SIG-M5 (cell line): ENCODE measurements around the gene RIPOR2.
"Not testable (repeated sequence)": the region's sequence is repeated elsewhere in the genome, so short reads cannot be mapped to it uniquely, and the experiment has no call there.

Experiments
- DNase-seq: peaks from one replicate; lab custom pipeline; 2025; lab: John Stamatoyannopoulos, UW

Gene RIPOR2

DNA sequence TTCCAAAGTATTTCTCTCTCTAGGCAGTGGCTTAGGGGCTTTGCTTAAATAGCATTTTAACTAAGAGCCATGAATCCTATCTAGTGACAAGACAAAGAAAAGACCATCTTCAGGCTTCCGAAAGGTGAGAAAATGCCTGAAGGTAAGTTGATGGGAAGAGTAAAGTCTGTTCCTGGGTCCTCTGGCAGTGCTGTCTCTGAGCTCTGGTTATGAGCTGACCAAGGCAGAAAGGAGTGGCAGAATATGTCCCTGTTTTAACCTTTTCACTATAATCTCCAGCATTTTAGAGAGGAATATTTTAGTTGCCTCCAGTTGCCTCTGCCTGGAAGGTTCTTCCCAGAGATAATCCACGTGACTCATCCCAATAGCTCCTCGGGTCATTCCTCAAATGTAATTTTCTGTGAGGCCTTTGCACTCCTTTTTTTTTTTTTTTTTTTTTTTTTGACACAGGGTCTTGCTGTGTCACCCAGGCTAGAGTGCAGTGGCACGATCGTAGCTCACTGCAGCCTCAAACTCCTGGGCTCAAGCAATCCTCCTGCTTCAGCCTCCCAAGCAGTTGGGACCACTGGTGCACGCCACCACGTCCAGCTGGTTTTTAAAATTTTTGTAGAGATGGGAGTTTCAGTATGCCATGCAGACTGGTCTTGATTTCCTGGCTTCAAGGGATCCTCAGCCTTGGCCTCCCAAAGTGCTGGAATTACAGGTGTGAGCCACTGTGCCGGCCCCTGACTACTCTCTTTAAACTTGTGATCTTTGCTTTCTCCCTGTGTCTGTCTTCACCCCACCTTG is 133.3 kb downstream of the RIPOR2 start:
- no peak for DNase-seq

DNA sequence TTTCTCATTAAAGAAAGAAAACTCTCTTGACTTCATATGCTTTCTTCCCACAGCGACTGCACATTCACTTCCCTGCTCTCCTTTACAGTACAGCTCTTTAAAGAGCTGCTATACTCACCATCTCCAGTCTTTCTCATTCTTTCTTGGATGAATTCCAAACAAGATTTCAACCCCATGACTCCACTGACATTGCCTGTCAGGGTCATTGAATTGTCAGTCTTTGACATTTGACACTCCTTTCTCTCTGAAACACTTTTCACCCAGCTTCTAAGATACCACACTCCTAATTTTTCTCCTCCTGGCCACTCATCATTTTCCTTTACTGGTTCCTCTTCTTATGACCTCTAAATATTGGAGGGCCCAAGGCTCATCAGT is 136.2 kb downstream of the RIPOR2 start:
- DNase-seq, result no peak

DNA sequence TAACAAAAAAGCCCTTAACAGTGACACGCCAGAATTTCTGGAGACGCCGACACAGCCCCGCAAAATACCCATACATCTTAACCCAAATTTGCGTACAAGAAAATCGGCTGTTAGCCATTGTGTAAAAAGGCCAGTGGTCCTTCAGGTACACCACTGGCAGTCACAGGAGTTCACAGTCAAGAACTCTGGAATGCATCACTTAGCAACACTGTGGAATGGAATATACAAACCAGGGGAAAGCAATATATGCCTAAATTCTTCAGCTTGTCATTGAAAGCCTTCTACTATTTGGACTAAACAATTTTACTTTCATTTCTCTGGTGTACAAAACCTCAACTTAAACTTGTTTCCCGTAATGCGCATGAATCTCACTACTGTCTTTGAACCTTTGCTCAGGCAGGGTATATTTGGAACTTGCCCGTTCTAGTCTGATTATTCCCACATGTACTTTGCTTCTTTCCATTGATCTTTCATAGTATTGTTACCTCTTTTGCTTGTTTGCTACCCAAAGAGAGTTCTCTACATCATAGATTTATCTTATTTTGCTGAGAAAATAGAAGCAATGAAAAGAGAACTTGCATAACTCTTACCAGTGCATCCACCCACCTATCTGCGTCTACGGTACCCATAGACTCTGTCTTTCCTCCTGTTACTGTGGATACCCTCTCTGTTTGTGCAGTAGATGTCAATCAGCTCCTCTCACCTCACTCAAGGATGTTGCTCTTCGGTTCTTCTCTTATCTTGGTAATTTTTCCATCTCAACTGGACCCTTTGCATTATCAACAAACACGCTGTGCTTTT is 136.8 kb downstream of the RIPOR2 start, which contains the start of gene ARMH2:
TSS of gene ARMH2 (minus strand) at position 178 of the 801 bp plus-strand sequence. CDS start at position 118, 60 bp downstream.
- no peak for DNase-seq

DNA sequence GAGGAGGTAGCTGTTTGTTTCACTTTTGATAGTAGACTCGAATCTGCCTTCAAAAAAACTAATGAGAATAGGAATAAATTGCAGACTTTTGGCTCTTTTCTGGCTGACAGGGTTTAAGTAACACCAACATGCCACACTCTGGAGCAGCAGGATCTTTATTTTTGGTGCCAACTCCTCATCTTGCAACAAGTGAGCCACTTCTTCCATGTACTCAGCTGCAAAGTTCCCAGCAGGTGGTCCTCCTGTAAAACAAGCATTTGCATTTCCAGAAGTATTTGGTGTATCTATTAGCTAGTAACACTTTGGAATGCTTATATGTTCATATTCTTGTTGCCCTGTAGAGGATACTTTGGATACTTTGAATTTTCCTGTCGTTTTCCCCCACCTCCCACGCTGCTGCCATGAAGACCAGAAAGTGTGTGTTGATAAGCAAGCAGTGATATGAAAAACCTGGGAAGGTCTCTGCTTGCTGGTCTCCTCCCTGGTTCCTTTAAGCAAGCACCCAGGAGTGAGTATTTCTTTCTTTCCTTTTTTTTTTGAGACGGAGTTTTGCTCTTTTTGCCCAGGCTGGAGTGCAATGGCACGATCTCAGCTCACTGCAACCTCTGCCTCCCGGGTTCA is 138.1 kb downstream of the RIPOR2 start:
- DNase-seq, result no peak

DNA sequence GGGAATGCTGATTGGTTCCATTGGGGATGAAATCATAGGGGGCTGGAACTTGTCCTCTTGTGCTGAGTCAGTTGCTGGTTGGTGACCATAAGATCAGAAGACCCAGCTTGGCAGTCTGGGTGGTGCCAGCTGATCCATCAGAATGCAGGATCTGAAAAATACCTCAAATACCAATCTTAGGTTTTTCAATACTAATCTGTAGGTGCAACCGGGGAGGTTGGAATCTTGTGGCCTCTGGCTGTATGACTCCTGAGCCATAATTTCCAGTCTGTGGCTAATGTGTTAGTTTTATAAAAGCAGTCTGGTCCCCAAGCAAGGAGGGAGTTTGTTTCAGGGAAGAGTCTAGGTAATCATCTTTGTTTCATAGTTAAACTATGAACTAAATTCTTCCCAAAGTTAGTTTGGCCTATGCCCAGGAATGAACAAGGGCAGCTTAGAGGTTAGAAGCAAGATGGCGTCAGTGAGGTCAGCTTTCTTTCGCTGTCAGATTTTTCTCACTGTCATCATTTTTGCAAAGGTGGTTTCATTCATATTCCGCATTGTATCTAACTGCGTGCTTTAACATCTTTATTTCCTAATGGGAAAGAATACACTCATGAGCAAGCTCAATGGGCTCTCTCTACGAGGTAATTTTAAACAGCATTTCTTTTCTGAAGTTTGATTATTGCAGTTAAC is 139.0 kb downstream of the RIPOR2 start:
- DNase-seq, result no peak

DNA sequence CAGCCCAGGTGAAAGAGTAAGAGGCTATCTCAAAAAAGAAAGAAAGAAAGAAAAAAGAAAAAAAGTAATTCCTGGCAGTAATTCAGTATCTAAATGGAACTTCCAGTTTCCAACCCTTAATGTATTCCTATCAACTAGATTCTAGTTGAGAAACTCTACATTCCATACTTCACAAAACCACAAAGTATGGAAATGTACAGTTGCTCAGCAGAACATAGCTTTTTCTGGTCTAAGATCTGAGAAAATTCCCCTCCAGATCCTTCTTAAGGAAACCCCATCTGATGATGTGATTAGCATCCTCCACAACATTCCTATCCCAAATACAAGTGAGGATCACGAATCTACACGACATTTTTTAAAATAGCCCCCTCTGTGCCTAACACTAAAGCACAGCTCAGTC is 140.7 kb downstream of the RIPOR2 start:
- DNase-seq, result no peak

DNA sequence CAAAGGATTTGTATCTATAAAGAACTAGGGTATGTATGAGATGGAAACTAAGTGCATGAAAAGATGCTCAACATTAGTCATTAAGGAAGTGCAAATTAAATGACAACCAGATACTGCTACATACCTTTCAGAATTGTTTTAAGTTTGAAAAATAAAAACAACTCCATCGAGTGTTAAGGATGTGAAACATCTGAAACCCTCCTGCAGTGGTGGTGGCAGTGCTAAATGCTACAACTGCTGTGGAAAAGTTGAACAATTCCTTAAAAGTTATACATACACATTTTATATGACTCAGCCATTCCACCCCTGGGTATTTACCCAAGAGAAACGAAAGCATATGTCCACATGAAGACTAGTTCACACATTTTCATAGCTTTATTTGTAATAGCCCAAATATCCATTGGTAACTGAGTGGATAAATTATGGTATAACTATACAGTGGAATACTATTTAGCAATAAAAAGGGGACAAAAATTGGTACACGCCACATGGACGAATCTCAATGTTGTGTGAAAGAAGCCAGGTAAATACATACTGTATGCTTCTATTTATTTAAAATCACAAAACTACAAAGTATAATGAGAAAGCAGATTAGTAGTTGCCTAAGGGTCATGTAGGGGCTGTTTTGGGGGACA is 147.6 kb downstream of the RIPOR2 start:
- no peak for DNase-seq

GRCh38 chr6:24780206-24780605 is 155.6 kb downstream of the RIPOR2 start:
- no peak for DNase-seq

DNA sequence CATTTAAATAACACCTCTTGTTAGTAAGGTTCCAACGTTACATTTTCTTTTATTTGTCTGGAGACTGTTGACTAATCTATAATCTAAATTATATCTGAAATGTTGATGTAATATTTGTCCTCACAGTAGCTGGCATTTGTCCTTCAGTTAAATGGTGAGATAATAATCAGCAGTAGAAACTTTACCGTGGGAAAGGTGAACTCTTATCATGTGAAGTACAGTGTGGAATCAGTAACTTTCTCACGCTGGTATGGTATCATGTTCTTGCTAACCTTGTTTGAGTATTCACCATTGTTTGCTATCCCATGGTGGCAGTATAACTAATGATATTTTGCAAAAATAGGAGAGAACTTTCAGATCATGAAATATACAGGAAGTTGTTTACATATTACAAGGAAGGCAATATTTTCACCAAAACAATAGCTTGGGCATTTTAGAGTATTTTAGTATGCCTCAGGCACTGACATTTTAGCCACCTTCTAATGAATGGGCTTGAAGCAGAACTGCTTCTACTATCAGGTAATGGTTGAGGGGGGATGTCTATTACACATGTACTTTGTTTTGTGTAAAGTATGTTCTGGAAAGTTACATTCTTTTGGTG is 156.2 kb downstream of the RIPOR2 start:
- DNase-seq, result no peak

- DNase-seq, result no peak
These were observed 156.9 kb downstream of the RIPOR2 start for GRCh38 chr6:24778878-24779277.

- no peak for DNase-seq
These were observed 157.6 kb downstream of the RIPOR2 start for GRCh38 chr6:24778121-24778520.

GRCh38 chr6:24777227-24777626 is 158.5 kb downstream of the RIPOR2 start:
- DNase-seq, result no peak

- no peak for DNase-seq
These were observed 160.2 kb downstream of the RIPOR2 start for GRCh38 chr6:24775520-24776058.

GRCh38 chr6:24774696-24775519 is 160.9 kb downstream of the RIPOR2 start, which contains the start of gene GMNN:
TSS of gene GMNN (plus strand) at chr6:24774937. CDS start at chr6:24777247, 2,310 bp downstream.
- DNase-seq, result peak; percentile 61

- DNase-seq, result no peak
These were observed 167.4 kb downstream of the RIPOR2 start for GRCh38 chr6:24768361-24768760.

- no peak for DNase-seq
These were observed 168.9 kb downstream of the RIPOR2 start for GRCh38 chr6:24766680-24767462.

GRCh38 chr6:24765968-24766367 is 169.8 kb downstream of the RIPOR2 start:
- not testable (repeated sequence) for DNase-seq

GRCh38 chr6:24764833-24765828 is 170.6 kb downstream of the RIPOR2 start:
- DNase-seq, result not testable (repeated sequence)
